GM12873 (cell line): ENCODE data around the gene CEMP1.

Experiments
- TF ChIP-seq, protein P1 (sequence below): IDR thresholded peaks from 2 replicates; pipeline ENCODE4 v1.5.1; 2012; ENCODE audit warnings: low read depth, mild to moderate bottlenecking, moderate library complexity, low read length, control low read depth; ENCODE audit not compliant: insufficient read depth; ENCODE audit errors: missing control alignments

The CEMP1 gene, protein sequence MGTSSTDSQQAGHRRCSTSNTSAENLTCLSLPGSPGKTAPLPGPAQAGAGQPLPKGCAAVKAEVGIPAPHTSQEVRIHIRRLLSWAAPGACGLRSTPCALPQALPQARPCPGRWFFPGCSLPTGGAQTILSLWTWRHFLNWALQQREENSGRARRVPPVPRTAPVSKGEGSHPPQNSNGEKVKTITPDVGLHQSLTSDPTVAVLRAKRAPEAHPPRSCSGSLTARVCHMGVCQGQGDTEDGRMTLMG

DNA sequence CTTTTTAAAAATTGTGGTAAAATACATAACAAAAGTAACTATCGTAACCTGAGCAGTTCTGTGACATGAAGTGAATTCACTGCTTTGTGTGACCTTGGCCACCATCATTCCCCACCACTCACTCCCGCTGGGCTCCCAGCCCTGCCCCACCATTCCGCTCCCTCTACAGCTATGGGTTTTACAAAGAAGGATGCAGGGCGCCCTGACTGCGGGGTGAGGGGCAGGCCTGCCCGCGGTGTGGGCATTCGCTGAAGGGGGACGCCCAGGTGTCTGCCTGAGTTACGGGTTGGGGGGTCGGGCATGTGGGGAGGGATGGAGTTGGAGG lies at the start of gene CEMP1:
Gene CEMP1, minus strand, starts transcription at position 38 of the 325 bp plus-strand sequence. CDS start 335 bp downstream, outside the sequence.
- TF ChIP-seq, protein P1, sequence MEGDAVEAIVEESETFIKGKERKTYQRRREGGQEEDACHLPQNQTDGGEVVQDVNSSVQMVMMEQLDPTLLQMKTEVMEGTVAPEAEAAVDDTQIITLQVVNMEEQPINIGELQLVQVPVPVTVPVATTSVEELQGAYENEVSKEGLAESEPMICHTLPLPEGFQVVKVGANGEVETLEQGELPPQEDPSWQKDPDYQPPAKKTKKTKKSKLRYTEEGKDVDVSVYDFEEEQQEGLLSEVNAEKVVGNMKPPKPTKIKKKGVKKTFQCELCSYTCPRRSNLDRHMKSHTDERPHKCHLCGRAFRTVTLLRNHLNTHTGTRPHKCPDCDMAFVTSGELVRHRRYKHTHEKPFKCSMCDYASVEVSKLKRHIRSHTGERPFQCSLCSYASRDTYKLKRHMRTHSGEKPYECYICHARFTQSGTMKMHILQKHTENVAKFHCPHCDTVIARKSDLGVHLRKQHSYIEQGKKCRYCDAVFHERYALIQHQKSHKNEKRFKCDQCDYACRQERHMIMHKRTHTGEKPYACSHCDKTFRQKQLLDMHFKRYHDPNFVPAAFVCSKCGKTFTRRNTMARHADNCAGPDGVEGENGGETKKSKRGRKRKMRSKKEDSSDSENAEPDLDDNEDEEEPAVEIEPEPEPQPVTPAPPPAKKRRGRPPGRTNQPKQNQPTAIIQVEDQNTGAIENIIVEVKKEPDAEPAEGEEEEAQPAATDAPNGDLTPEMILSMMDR = no peak

DNA sequence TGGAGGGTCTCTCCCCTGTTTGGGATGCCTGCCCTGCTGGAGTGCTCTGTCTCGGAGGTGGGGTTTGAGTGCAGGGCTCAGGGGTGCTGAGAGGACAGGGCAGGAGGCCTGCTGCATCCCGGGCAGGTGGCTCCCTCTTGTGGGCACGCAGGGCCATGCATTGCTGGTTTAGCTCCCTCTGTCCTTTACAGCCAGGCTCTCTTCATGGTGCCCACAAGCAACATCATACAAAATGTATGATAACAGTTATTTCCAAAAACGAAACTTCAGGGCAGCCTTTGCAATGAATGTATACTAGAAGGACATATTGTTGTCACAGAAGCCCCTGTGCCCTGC lies 29.6 kb upstream of the CEMP1 start:
- TF ChIP-seq, protein P1 = peak; percentile 36

DNA sequence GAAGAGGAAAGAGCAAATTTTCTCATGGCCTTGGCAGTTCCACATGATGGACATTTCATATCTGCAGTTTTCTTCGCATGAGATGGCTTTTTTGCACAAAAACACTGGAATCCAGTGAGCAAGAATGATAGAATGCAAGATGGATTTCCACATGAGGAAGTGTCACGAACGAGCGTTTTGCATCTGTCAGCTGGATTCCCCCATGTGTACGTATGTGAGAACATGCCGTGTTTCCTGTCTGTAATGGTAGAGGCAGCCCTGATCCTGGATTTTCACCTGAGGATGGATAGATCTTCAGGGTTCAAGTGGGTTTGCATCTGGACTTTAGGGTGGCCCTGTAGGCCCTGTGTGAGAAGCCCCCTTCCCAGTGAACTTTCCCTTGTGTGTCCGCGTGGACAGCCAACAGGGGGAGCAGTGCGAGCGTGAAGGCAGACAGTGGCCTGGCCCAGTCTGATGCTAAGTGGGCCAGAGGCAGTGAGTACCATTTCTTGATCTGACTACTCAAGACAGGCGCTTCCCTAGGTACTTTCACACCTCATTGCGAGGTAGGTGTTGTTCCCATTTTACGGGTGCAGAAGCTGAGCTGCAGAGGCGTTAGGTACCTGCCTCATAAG lies 8.7 kb upstream of the CEMP1 start:
- TF ChIP-seq, protein P1 = peak; percentile 60

DNA sequence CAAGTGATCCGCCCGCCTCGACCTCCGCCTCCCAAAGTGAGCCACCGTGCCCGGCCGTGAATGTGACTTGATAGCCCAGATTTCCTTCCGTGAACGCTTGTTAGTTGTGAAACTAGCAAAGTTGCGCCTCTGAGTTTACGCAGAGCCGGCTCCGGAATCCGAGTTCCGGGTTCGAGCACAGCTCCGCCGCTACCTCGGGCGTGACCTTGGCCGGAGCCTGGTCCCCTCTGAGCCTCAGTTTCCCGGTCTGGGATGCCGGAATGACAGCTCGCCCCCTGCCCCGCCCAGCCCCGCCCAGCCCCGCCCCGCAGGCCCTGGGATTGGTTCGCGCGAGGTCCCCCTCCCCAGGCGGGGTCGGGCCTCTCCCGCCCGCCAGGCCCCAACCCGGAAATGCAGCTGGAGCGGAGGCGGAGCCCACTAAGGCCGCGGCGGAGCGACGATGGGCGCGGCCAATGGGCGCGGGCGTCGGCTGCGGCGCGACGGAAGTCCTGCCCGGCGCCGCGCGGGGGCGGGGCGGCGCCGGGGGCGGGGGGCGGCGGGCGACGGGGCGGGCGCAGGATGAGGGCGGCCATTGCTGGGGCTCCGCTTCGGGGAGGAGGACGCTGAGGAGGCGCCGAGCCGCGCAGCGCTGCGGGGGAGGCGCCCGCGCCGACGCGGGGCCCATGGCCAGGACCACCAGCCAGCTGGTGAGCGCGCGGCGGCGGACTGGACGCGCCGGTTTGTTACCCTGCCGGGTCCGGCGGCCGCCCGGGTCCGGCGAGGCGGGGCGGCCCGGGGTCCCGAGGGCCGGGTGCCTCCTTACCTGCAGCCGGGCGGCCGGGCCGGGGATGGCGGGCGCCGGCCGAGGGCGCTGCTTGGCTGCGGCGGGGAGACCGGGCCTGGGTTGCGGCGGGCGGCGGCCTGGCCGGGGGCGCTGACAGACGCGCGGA lies 6.5 kb upstream of the CEMP1 start, which contains the start of gene PDPK1:
Gene PDPK1, plus strand, starts transcription at position 571 of the 929 bp plus-strand sequence. Its CDS starts 92 bp downstream, at position 663.
- TF ChIP-seq, protein P1 = no peak

DNA sequence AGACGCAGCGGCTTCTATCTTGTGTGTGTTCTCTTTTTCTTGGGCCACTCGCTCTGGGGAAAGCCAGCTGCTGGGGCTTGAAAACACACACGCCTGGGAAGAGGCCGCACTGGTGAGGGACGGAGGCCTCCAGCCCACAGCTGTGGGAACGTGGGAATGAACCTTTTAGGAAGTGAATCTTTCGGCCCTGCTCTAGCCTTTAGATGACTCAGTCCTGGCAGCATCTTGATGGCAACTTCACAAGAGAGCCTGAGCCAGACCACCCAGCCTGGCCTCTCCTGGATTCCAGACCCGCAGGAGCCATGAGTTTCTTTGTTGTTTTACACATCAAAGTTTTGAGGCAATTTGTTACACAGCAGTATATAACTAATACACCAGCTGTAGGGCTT lies 4.4 kb upstream of the CEMP1 start:
- TF ChIP-seq, protein P1 = no peak

DNA sequence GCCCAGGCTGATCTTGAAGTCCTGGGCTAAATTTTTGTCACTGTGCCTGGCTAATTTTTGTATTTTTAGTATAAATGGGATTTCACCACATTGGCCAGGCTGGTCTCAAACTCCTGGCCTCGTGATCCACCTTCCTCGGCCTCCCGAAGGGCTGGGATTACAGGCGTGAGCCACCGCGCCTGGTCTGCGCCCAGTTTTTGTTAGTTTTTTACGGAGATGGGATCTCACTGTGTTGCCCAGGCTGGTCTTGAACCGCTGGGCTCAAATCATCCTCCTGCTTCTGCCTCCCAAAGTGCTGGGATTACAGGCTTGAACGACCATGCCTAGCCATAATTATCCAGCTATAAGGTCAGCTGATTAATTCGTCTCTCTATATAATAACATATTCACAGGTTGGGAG lies 2.7 kb upstream of the CEMP1 start:
- TF ChIP-seq, protein P1 = no peak

DNA sequence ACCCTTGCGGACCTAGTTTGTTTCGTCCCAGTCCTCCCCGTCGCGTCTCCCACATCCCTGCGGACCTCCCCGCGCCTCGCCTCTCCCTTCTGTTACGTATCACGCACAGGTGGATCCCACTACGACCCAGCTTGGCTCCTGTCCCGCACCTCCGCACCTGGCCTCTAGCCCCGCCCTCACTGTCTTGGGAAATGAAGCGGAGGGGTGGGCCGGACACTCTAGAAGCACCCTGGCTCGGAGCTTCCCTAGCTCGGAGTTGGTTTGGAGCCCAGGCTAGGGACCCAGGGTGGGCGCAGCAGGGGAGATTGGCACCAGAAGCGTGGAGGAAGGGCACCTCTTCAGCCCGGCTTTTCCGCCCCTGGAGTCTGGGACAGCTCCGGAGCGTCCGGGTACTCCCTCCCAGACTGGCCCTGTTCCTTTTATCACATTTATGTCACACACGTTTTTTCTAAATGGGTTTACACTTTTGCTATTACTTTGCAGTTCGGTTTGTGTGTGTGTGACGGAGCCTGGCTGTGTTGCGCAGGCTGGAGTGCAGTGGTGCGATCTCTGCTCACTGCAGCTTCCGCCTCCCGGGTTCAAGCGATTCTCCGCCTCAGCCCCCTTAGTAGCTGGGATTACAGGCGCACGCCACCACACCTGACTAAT lies 1.4 kb upstream of the CEMP1 start:
- TF ChIP-seq, protein P1 = no peak
